ENCODE data around the gene CARD9.

- TF ChIP-seq CTCF (conservative IDR thresholded peaks at IDR 0.05; ENCODE audit: low read depth, low read length), result no peak
- TF ChIP-seq EZH2phosphoT487 (IDR thresholded peaks at IDR 0.05; ENCODE audit: borderline replicate concordance, low read length), result no peak
Observed at GRCh38 chr9:136335296-136336155, 37.9 kb downstream of the CARD9 start.
